HepG2 (cell line): ENCODE data around the gene KDM5B. TPM values are rescaled to one million over a fixed set of nuclear protein-coding genes. Genes with fewer than 3 reads are reported as not detected.

Experiments used
- AHR ChIP-seq: IDR thresholded peaks from 2 replicates; pipeline ENCODE4 v1.6.1; 2018; ENCODE audit warnings: missing genetic modification reagents, missing compliant biosample characterization
- ATM ChIP-seq: fragments of 450-650 bp; IDR thresholded peaks from 2 replicates; pipeline ENCODE4 v1.7.1; 2017; ENCODE audit warnings: mild to moderate bottlenecking, borderline replicate concordance
- CBX5 ChIP-seq: sonication (generic); formaldehyde crosslinking; IDR thresholded peaks from 2 replicates; pipeline ENCODE4 v1.4.0; 2020; ENCODE audit warnings: missing genetic modification reagents, borderline replicate concordance
- KLF13 ChIP-seq: sonication (generic); formaldehyde crosslinking; IDR thresholded peaks from 2 replicates; pipeline ENCODE4 v1.4.0; 2020; ENCODE audit warnings: mild to moderate bottlenecking, missing genetic modification reagents
- MXD4 ChIP-seq: IDR thresholded peaks from 2 replicates; pipeline ENCODE4 v1.6.1; 2016; ENCODE audit warnings: mild to moderate bottlenecking, missing biosample characterization, missing genetic modification reagents
- SATB2 ChIP-seq: sonication (generic); formaldehyde crosslinking; IDR thresholded peaks from 2 replicates; pipeline ENCODE4 v1.5.0; 2020; ENCODE audit warnings: missing genetic modification reagents
- U2AF1 ChIP-seq: fragments of 200-400 bp; formaldehyde crosslinking; optimal IDR thresholded peaks from 2 replicates; pipeline ENCODE3; 2017; ENCODE audit warnings: mild to moderate bottlenecking, low read depth, low read length
- ZFP82 ChIP-seq: sonication (generic); formaldehyde crosslinking; IDR thresholded peaks from 2 replicates; pipeline ENCODE4 v1.5.1; 2020; ENCODE audit warnings: mild to moderate bottlenecking, missing genetic modification reagents, borderline replicate concordance
- ZKSCAN8 ChIP-seq: IDR thresholded peaks from 2 replicates; pipeline ENCODE4 v1.6.1; 2016; ENCODE audit warnings: borderline replicate concordance, missing genetic modification reagents, missing compliant biosample characterization
- ZNF326 ChIP-seq: sonication (generic); formaldehyde crosslinking; IDR thresholded peaks from 2 replicates; pipeline ENCODE4 v1.4.0; 2020; ENCODE audit warnings: missing genetic modification reagents, borderline replicate concordance
- ZNF331 ChIP-seq: sonication (generic); formaldehyde crosslinking; IDR thresholded peaks from 2 replicates; pipeline ENCODE4 v1.4.0; 2020; ENCODE audit warnings: missing genetic modification reagents
- ZNF589 ChIP-seq: sonication (generic); formaldehyde crosslinking; conservative IDR thresholded peaks from 2 replicates; pipeline ENCODE4 v1.8.0; 2022; ENCODE audit warnings: mild to moderate bottlenecking, moderate library complexity, missing genetic modification reagents
- ZNF773 ChIP-seq: sonication (generic); formaldehyde crosslinking; IDR thresholded peaks from 2 replicates; pipeline ENCODE4 v1.4.0; 2020; ENCODE audit warnings: missing genetic modification reagents, borderline replicate concordance
- polyA plus RNA-seq, 8 experiments: library from polyadenylated mRNA; depleted of rRNA in 3 of 8; stranded (reverse) in 7 of 8; unstranded in 1 of 8; fragments of >200 nt; fragmentation: Illumina TruSeq in 4 of 8; extraction: Trizol in 4 of 8; gene quantifications; 2 replicates each; pipeline versions ENCODE4 v1.2.1 to v1.2.3, GENCODE V29; 2011 to 2016; ENCODE audit warnings: low read depth in 4 of 8, missing spikeins in 1 of 8, mixed read lengths in 1 of 8; ENCODE audit not compliant: insufficient read depth in 1 of 8
- total RNA-seq, 5 experiments: library from RNA; depleted of rRNA; stranded (reverse); fragments of >200 nt; fragmentation: Illumina TruSeq; extraction: Trizol; gene quantifications; 2 replicates each; pipeline ENCODE4 v1.2.3, GENCODE V29; 2016; ENCODE audit warnings: low read depth in 1 of 5
- TF ChIP-seq, protein P1 (sequence below): sonication (generic); formaldehyde crosslinking; IDR thresholded peaks from 2 replicates; pipeline ENCODE4 v1.5.1; 2020; ENCODE audit warnings: mild to moderate bottlenecking, missing genetic modification reagents, borderline replicate concordance
- TF ChIP-seq, protein P2 (sequence below): sonication (generic); formaldehyde crosslinking; IDR thresholded peaks from 2 replicates; pipeline ENCODE4 v1.5.1; 2020; ENCODE audit warnings: missing genetic modification reagents, mild to moderate bottlenecking, borderline replicate concordance
- TF ChIP-seq, protein P3 (sequence below): sonication (generic); formaldehyde crosslinking; IDR thresholded peaks from 2 replicates; pipeline ENCODE4 v1.4.0; 2020; ENCODE audit warnings: missing genetic modification reagents, borderline replicate concordance

Gene KDM5B
- total and polyA plus RNA-seq, 2 of the 13 experiments (the other 11 are each of a cell fraction or from before 2014, with no cell fraction given): 34.2 to 35.4 TPM

DNA sequence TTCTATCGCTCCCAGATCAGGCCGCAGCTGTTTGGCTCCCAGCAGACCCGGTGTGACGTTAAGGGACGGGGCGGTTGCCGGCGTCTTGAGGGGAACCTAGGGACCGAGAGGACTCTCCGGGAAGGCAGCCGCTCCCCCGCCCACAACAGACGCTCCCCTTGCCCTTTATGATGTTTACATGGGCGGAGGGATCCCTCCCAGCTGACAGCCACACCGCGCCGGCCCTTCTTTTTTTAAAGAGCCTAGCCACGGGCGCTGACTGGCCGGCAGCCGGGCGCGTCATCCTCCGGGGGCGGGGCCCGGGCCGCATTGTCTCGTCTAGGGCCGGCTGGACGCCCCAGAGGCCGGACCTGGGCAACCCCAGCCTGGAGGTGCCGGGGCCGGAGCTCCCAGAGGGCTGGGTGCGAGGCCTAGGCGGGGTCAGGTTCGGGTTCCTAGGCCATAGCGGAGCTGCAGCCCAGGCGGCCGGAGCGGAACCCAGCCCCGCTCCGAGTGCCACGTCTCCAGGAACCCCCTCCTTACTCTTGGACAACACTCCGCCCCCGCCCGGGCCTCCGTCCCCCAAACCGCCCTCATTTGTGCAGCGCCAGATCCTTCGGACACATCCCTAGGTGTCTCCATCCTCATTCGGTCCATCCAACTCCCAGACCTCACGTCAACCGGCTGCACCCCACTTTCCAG, 2.5 kb upstream of the KDM5B start, which contains the start of gene PCAT6 (continued):
- no peak; the same call in 1 of the 2 replicates for TF ChIP-seq ZNF773 (CRISPR knock-in tag)
- peak; percentile 89 for TF ChIP-seq U2AF1
- TF ChIP-seq, protein P1, sequence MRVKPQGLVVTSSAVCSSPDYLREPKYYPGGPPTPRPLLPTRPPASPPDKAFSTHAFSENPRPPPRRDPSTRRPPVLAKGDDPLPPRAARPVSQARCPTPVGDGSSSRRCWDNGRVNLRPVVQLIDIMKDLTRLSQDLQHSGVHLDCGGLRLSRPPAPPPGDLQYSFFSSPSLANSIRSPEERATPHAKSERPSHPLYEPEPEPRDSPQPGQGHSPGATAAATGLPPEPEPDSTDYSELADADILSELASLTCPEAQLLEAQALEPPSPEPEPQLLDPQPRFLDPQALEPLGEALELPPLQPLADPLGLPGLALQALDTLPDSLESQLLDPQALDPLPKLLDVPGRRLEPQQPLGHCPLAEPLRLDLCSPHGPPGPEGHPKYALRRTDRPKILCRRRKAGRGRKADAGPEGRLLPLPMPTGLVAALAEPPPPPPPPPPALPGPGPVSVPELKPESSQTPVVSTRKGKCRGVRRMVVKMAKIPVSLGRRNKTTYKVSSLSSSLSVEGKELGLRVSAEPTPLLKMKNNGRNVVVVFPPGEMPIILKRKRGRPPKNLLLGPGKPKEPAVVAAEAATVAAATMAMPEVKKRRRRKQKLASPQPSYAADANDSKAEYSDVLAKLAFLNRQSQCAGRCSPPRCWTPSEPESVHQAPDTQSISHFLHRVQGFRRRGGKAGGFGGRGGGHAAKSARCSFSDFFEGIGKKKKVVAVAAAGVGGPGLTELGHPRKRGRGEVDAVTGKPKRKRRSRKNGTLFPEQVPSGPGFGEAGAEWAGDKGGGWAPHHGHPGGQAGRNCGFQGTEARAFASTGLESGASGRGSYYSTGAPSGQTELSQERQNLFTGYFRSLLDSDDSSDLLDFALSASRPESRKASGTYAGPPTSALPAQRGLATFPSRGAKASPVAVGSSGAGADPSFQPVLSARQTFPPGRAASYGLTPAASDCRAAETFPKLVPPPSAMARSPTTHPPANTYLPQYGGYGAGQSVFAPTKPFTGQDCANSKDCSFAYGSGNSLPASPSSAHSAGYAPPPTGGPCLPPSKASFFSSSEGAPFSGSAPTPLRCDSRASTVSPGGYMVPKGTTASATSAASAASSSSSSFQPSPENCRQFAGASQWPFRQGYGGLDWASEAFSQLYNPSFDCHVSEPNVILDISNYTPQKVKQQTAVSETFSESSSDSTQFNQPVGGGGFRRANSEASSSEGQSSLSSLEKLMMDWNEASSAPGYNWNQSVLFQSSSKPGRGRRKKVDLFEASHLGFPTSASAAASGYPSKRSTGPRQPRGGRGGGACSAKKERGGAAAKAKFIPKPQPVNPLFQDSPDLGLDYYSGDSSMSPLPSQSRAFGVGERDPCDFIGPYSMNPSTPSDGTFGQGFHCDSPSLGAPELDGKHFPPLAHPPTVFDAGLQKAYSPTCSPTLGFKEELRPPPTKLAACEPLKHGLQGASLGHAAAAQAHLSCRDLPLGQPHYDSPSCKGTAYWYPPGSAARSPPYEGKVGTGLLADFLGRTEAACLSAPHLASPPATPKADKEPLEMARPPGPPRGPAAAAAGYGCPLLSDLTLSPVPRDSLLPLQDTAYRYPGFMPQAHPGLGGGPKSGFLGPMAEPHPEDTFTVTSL (CRISPR knock-in tag): peak; percentile 12; the same call in 1 of the 2 replicates
- no peak for TF ChIP-seq KLF13 (CRISPR knock-in tag)
- TF ChIP-seq ZNF589 (CRISPR knock-in tag): no peak; the same call in 1 of the 2 replicates
- no peak for TF ChIP-seq ZNF331 (CRISPR knock-in tag)
- peak; percentile 27; the same call in 1 of the 2 replicates for TF ChIP-seq ZFP82 (CRISPR knock-in tag)
- TF ChIP-seq ZKSCAN8 (CRISPR knock-in tag): 0 out of 2 replicates have a peak, but pooled peaks have one; percentile 59
- peak; percentile 72; the same call in 1 of the 2 replicates for TF ChIP-seq MXD4 (CRISPR knock-in tag)
- TF ChIP-seq, protein P2, sequence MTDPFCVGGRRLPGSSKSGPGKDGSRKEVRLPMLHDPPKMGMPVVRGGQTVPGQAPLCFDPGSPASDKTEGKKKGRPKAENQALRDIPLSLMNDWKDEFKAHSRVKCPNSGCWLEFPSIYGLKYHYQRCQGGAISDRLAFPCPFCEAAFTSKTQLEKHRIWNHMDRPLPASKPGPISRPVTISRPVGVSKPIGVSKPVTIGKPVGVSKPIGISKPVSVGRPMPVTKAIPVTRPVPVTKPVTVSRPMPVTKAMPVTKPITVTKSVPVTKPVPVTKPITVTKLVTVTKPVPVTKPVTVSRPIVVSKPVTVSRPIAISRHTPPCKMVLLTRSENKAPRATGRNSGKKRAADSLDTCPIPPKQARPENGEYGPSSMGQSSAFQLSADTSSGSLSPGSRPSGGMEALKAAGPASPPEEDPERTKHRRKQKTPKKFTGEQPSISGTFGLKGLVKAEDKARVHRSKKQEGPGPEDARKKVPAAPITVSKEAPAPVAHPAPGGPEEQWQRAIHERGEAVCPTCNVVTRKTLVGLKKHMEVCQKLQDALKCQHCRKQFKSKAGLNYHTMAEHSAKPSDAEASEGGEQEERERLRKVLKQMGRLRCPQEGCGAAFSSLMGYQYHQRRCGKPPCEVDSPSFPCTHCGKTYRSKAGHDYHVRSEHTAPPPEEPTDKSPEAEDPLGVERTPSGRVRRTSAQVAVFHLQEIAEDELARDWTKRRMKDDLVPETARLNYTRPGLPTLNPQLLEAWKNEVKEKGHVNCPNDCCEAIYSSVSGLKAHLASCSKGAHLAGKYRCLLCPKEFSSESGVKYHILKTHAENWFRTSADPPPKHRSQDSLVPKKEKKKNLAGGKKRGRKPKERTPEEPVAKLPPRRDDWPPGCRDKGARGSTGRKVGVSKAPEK (CRISPR knock-in tag): no peak
- no peak for TF ChIP-seq ZNF326 (CRISPR knock-in tag)
- no peak for TF ChIP-seq AHR (CRISPR knock-in tag)
- TF ChIP-seq SATB2 (CRISPR knock-in tag): no peak
- TF ChIP-seq, protein P3, sequence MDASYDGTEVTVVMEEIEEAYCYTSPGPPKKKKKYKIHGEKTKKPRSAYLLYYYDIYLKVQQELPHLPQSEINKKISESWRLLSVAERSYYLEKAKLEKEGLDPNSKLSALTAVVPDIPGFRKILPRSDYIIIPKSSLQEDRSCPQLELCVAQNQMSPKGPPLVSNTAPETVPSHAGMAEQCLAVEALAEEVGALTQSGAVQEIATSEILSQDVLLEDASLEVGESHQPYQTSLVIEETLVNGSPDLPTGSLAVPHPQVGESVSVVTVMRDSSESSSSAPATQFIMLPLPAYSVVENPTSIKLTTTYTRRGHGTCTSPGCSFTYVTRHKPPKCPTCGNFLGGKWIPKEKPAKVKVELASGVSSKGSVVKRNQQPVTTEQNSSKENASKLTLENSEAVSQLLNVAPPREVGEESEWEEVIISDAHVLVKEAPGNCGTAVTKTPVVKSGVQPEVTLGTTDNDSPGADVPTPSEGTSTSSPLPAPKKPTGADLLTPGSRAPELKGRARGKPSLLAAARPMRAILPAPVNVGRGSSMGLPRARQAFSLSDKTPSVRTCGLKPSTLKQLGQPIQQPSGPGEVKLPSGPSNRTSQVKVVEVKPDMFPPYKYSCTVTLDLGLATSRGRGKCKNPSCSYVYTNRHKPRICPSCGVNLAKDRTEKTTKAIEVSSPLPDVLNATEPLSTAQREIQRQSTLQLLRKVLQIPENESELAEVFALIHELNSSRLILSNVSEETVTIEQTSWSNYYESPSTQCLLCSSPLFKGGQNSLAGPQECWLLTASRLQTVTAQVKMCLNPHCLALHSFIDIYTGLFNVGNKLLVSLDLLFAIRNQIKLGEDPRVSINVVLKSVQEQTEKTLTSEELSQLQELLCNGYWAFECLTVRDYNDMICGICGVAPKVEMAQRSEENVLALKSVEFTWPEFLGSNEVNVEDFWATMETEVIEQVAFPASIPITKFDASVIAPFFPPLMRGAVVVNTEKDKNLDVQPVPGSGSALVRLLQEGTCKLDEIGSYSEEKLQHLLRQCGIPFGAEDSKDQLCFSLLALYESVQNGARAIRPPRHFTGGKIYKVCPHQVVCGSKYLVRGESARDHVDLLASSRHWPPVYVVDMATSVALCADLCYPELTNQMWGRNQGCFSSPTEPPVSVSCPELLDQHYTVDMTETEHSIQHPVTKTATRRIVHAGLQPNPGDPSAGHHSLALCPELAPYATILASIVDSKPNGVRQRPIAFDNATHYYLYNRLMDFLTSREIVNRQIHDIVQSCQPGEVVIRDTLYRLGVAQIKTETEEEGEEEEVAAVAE (CRISPR knock-in tag): peak; percentile 68; the same call in 1 of the 2 replicates
- no peak for TF ChIP-seq ATM
- 0 out of 2 replicates have a peak, but pooled peaks have one; percentile 11 for TF ChIP-seq CBX5 (CRISPR knock-in tag)
